NCI-H82 (cell line): ENCODE data around the gene TSPAN10.

Experiments used
- DNase-seq: peaks from one replicate; lab custom pipeline; 2025; lab: John Stamatoyannopoulos, UW

TSPAN10 gene

DNA sequence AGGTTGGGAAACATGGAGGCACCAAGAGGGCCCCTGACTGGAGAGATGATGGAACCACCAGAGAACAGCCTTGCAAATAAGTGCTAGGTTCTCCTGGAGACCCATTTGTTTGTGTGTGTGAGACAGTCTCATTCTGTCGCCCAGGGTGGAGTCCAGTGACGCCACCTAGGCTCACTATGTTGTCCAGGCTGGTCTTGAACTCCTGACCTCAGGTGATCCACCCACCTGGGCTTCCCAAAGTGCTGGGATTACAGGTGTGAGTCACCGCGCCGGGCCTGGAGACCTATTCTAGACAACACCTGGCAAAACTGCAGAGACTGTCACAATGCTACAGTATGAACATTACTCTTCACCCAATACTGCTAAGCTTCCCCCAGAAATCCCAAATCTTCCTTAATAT lies 1.6 kb upstream of the TSPAN10 start:
- DNase-seq = no peak

DNA sequence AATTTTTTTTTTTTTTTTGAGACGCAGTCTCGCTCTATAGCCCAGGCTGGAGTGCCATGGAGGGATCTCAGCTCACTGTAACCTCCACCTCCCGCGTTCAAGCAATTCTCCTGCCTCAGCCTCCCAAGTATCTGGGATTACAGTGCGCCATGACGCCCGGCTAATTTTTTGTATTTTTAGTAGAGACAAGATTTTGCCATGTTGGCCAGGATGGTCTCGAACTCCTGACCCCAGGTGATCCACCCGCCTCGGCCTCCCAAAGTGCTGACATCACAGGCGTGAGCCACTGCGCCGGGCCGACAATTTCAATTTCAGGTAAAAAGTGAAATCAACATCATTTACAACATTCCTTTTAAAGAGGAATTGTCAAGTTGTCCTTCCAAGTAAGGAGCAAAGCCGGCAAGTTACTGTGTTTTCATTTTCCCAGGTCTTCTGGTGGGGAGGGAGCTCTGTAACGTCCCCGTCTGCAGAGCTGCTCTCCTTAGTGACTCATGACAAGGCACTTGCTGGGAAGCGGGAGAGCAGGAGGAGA lies 957 bp upstream of the TSPAN10 start:
- no peak for DNase-seq

DNA sequence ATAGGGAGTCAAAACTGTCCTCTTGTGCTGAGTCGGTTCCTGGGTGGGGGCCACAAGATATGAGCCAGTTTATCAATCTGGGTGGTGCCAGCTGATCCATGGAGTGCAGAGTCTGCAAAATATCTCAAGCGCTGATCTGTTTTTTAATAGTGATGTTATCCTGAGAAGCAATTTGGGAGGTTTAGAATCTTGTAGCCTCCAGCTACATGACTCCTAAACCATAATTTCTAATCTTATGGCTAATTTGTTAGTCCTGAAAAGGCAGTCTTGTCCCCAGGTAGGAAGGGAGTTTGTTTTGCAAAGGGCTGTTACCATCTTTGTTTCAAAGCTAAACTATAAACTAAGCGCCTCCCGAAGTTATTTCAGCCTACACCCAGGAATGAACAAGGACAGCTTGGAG lies 1.7 kb downstream of the TSPAN10 start:
- no peak for DNase-seq

DNA sequence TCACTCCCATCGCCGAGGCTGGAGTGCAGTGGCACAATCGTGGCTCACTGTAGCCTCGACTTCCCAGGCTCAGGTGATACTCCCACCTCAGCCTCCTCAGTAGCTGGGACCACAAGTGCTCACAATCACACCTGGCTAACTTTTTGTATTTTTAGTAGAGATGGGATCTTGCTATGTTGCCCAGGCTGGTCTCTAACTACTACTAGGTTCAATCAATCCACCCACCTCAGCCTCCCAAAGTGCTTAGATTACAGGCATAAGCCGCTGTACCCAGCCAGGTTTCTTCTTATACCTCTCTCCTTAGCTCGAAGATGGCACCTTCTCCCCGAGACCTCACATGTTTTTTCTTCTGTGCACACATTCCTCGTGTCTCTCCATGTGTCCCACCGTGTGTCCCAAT lies 3.0 kb downstream of the TSPAN10 start:
- no peak for DNase-seq

DNA sequence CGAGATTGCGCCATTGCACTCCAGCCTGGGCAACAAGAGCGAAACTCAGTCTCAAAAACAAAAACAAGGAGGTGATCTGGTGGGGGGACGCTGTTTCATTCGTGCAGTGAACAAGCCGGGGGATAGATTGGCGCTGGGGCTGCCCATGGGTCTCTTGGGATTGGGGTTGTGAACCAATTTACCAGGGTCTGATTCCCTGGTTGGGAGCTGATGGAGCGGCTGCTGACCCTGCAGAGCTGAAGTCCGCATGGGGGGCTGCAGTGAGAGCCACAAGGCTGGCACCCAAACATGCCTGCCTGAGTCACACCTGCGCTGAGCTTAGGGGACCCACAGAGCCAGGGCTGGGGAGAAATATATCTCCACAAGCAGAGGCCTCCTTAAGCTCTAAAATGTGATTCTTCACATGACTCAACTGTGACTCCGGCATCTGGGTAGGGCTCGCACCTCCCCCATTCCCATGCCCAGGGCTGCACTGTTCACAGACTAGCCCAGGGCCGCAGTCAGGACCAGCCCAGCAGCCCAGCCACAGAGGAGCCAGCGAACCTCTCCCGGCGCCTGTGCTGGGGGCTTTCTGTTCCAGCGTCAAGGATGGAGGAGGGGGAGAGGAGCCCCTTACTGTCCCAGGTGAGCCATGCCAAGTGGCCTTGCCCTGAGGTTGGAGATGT lies 5.0 kb downstream of the TSPAN10 start:
- peak; percentile 38 for DNase-seq

DNA sequence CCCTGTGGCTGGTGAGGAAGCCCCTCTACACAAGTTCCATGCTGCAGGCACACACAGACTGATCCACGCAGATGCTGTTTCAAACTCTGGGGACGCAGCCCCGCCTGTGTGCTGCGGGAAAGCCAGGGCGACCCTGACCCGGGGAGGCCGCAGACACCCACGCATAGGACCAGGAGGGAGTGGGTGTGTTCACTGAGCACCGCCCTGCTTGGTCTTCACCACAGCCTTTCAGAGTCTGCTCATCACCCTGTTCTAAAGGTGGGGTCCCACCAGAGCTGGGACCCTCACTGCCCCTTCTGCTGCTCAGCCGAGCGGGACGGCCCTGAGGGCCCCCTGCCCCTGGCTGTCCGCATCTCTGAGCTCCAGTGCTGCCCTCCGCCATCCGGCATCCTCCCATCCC lies 7.5 kb downstream of the TSPAN10 start:
- DNase-seq = no peak

DNA sequence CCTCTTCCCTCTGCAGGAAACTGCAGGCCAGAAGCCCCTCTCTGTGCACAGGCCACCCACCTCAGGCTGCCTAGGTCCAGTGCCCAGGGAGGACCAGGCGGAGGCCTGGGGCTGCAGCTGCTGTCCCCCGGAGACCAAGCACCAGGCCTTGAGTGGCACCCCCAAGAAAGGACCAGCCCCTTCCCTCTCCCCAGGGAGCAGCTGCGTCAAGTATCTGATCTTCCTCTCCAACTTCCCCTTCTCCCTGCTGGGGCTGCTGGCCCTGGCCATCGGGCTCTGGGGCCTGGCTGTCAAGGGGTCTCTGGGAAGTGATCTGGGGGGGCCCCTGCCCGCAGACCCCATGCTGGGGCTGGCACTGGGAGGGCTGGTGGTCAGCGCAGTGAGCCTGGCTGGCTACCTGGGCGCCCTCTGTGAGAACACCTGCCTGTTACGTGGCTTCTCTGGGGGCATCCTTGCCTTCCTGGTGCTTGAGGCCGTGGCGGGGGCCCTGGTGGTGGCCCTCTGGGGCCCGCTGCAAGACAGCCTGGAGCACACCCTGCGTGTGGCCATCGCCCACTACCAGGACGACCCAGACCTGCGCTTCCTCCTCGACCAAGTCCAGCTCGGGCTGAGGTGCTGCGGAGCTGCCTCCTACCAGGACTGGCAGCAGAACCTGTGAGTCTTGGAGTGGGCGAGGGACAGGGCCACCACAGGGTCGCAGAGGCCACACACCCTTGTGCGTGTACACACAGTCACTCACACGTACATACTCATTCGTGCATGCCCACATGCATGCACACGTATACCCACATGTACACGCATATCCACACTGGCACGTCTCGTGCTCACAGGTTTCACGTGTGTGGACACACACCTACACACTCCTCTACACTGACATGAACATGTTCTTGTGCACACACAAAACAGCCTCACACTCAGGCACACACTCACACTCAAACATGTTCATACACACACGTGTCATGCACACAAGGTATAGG lies 8.3 kb downstream of the TSPAN10 start:
- no peak for DNase-seq

DNA sequence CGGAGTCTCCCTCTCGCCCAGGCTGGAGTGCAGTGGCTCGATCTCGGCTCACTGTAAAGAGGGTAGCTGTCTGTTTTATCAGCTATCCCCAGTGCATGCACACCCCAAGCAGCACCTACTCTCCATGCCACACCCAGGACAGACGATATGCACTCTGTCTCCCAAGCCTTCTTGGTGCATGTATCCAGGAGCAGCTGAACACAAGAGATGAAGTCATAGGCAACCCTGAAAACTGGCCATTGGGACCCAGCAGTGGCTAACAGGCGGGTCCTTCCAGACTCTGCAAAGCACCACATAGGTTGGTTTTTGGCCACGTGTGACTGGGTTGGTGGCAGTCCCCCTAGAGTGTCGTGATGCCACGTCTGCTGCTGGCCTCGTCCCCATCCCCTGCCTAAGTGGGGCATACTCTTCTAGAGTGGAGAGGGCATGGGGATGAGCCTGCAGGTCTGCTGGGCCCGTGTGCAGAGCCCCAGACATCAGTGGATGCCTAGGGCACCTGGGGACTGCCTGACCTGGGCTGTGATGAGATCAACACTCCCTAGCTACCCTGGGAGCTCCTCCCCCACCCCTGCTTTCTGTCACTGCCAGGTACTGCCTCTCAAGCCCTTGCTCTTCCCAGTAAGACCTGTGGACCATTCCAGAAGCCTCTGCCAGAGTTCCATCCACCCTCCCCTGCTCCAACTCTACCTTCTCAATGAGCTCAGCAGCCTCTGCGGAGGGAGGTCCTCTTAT lies 10.0 kb downstream of the TSPAN10 start:
- DNase-seq = no peak

DNA sequence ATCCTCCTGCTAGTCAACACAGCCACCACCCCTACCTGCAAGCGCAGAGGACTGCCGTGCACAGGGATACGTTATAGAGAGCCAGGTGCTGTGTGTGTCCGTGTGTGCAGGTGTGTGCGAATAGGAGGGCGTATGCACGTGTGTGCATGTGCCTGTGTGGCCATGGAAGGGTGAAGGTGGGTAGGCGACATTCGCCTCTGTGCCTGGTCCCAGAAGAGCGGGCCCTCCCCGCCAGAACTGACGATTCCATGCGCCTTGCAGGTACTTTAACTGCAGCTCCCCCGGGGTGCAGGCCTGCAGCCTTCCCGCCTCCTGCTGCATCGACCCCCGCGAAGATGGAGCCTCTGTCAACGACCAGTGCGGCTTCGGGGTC lies 10.6 kb downstream of the TSPAN10 start:
- DNase-seq = no peak

DNA sequence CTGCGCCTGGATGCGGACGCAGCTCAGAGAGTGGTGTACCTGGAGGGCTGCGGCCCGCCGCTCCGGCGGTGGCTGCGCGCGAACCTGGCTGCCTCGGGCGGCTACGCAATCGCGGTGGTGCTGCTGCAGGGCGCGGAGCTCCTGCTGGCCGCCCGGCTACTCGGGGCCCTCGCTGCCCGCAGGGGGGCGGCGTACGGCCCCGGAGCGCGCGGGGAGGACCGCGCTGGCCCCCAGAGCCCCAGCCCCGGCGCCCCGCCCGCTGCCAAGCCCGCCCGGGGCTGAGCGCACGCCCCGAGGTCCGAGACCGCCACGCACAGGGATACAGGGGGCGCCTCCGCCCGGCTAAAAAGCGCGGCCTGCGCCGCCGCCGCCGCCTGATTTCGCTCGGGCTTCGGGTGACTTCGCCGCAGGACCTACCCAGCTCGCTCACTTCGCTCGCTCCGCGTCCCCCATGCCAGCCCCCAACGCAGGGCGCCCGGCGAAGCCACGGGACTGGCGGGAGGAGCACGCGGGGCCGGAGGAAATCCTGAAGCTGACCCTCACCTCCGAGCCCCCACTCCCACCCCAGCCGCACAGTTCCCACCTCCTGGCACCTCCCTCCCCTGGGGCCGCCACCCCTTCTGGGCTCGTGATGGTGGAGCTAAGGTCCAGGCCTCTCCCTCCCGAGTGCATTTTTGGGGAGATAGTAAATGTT lies 11.2 kb downstream of the TSPAN10 start:
- DNase-seq = no peak

DNA sequence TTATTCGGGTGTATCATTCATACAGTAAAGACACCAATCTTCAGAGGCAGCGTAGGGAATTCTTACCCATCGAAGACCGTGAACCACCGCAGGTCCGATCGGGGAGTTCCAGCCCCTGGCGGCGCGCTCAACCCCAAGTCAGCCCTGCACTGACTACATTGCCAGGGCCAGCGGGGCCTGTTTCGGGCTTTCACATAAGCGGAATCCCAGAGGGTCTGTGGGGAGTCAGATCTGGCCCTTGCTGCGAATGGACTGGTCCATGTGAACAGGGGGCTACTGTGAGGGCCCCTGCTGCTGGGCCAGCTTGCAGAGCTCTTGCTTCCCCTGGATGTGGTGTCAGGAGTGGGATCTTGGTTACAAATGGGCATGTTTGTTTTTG lies 11.7 kb downstream of the TSPAN10 start:
- no peak for DNase-seq

DNA sequence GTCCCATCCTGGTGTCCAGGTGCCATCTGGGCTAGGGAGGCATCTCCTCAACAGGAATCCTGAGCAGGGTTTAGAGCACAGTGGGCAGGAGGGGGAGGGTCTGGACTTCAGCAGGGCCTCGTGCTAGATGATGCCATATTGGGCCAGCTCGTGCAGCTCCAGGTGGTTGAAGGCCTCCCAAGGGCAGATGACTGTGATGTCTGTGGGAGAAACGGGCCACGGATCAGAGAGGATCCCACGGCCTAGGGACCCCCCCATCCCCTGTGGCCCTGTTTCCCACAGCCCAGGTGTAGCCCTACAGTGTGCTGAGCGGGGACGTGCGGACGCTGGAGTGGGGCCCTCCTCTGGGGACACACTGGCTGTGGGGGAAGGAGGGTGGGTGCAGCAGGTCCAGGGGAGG lies 14.0 kb downstream of the TSPAN10 start:
- no peak for DNase-seq

DNA sequence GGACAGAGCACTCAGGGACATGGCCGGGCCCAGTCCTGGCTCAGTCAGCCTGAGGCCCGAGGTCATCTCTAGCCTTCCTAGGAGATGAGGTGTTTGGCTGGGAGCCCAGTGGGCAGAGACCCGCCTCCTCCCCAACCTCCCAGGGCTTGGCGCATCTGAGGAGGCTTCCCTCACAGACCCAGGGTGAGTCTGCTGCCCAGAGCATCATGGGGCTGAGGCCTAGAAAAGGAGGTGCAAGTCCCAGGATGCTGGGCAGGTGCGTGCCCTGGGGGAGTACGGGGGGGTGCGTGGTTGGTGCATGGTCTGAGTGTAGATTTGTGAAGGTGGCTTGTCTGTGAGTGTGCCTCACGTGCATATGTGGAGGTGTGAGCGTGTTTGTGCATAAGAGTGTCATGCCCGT lies 14.7 kb downstream of the TSPAN10 start:
- DNase-seq = no peak

DNA sequence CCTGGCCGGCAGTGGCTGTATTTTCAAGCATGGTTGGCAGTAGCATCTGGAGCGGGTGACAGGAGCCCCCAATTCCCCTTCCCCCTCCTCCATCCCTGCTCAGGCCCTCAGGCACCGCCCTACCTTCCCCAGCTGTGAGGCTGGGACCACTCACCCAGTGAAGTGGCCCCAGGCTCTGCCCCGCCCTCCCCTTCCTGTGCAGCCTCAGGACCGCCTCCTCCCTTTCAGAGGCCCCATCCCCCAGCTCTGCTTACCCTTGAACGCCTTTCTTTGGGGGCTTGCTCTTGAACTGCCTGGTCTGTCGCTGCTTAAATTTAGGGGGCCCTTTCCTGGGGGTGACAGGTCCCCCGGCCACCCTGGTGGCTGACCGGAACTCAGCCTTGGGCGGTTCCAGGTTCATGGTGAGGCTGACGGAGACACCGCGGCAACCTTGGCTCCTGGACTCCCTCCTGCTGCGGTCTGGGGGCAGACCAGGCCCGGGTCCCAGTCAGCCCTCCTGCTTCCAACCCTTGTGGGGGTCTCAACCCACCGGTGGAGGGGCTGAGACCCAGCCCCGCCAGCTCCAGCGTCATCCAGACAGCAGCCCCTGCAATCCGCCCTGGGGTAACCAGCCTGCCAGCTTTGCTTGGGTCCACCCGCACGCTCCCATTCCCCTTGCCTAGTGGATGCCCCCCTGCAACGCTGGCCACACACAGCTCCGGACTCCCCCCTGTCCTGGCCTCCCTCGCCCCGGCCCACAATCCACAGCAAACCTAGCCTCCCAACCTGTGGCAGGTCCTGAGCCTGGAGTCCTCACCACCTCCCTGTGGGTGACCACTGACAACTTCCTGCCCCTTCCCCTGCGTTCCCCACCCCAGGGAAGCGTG lies 16.1 kb downstream of the TSPAN10 start:
- peak; percentile 76 for DNase-seq

DNA sequence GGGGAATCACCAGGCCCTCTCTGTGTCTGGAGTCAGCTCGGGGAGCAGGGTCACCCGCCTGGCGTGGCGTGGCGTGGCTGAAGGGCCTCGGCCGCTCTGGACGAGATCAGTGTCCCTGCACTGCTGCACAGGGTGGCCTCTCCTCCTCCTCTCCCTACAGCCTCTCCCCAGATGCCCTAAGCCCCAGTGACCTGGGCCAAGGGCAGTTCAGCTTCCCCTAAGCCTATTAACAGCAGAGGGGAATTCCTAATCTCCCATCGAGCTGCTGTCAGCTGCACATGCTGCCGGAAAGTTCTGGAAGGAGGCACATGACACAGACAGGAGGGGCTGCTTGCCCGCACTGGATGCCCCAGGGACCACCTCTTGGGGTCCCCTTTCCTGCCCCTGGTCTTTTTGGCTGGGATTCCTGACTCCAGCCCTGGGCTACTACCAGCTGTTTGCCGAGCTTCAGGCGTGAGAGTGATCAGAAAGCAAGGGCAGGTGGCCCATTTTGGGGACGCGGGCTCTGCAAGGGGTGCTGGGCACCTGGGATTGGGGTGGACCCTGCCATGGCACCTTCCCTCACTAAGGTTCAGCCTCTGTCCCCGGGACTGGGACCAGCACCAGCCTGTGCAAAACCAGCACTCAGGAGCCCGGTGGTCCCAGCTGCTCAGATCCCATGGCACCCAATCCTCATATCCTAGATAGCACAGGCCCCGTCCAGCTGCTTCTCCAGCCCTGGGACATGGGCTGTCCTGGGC lies 18.6 kb downstream of the TSPAN10 start:
- peak; percentile 97 for DNase-seq

DNA sequence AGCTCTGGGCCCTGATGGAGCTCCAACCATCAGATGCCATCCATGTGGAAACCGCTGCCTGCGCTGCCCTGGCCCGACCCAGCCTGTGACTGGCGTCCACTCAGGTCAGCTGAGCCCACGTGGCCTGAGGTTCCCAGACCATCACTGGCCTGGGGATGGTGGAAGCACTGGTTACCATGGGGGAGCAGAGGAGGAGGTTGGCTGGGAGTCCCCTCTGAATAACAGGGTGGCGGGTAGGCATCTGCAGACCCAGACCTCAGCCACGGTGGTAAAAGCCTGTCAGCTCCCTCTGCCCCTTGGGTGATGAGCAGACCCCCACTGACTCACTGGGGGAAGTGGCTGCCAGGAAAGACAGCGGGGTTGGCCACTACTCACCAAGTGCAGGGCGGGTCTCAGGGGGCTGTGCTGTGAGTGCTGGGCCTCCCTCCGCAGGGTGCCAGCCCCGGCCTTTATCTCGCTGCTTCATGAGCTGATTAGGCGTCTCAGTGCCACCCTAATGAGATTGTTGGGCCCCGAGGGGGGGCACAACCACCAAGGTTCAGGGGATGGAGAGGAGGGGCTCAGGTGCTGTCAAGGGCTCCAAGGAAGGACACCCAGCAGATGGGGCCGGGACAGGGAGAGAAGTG lies 19.2 kb downstream of the TSPAN10 start, which contains the start of gene PDE6G:
Gene PDE6G, minus strand, starts transcription at position 425 of the 626 bp plus-strand sequence. CDS start 3,237 bp downstream, outside the sequence.
- DNase-seq = peak; percentile 99

DNA sequence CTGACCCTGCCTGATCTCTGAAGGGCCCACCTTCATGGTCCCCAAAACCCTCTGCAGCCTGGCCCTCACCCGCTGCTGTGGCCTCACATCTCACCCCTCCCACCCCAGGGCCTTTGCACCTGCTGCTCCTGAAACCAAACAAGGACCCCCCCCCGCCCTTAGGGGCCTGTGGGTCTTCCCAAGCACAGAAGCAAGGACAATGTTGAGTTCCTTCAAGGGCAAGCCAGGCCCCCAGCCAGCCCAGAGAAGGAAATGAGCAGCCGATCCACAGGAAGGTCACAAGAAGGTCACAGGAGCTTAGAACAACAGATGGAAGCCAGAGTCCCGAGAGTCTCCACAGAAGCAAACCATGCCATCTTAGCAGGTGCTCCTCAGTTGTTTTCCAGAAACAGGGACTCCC lies 19.8 kb downstream of the TSPAN10 start:
- DNase-seq = peak; percentile 88

DNA sequence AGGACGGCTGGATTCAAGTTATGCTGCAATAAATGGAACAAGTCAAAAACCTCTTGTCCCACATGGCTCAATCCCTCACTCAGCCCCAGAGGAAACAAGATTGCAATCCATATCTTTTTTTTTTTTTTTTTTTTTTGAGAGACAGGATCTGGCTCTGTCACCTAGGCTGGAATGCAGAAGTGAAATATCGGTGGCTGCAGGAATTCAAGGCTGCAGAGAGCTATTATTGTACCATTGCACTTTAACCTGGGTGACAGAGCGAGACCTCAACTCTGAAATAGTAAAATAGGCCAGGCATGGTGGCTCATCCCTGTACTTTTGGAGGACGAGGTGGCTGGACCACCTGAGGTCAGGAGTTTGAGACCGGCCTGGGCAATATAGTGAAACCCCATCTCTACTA lies 22.0 kb downstream of the TSPAN10 start:
- no peak for DNase-seq

DNA sequence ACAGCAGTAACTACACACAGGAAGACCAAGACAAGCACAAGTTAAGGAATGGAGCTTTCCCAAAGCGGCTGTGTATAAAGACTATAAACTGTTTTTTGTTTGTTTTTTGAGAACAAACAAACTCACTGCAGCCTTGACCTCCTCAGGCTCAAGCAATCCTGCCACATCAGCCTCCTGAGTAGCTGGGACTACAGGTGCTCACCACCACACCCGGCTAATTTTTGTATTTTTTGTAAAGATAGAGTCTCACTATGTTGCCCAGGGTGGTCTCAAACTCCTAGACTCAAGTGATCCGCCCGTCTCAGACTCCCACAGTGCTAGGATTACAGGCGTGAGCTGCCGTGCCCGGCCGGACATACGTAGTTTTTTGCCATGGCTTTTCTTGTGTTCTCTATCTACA lies 23.4 kb downstream of the TSPAN10 start:
- DNase-seq = no peak

DNA sequence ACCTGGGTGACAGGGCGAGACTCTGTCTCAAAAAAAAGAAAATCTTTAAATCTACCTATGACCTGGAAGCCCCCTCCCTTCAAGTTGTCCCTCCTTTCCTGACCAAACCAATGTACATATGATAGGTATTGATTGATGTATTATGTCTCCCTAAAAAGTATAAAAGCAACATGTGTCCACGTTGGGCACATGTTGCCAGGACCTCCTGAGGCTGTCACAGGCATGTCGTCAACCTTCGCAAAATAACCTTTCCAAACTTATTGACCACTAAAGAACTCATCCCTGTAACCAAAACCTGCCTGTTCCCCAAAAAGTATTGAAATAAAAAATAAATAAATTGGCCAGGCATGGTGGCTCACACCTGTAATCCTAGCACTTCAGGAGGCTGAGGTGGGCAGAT lies 25.0 kb downstream of the TSPAN10 start:
- no peak for DNase-seq
